ENCODE results near the gene UBD.

Gene UBD

GRCh38 chr6:29557320-29557719, 2.2 kb downstream of the UBD start:
- Histone ChIP-seq H3K9me3 (ENCODE audit: severe bottlenecking) (no peaks in the 10 kb centered on the region), H3K27ac (ENCODE audit: poor library complexity, severe bottlenecking) (no peak overlapping the region), H3K4me3 (ENCODE audit: severe bottlenecking) (no peak overlapping the region), H3K4me1 (ENCODE audit: insufficient read depth, poor library complexity, severe bottlenecking) (no peaks in the 10 kb centered on the region), H3K27me3 (ENCODE audit: insufficient read depth, poor library complexity, severe bottlenecking) (peaks cover 76% of the 10 kb centered on the region), H3K36me3 (ENCODE audit: low read depth) (no peaks in the 10 kb centered on the region)
- no peak for DNase-seq (ENCODE audit: low spot score)
- no peak for ATAC-seq (ENCODE audit: low read depth)
- TF ChIP-seq CTCF (IDR thresholded peaks at IDR 0.05; ENCODE audit: poor library complexity, severe bottlenecking): no peak

- no peak for TF ChIP-seq CTCF (IDR thresholded peaks at IDR 0.05; ENCODE audit: poor library complexity, severe bottlenecking)
- Histone ChIP-seq H3K4me1 (ENCODE audit: insufficient read depth, poor library complexity, severe bottlenecking) (no peaks in the 10 kb centered on the region), H3K9me3 (ENCODE audit: severe bottlenecking) (no peaks in the 10 kb centered on the region), H3K27ac (ENCODE audit: poor library complexity, severe bottlenecking) (no peak overlapping the region), H3K4me3 (ENCODE audit: severe bottlenecking) (no peak overlapping the region), H3K27me3 (ENCODE audit: insufficient read depth, poor library complexity, severe bottlenecking) (peaks cover 72% of the 10 kb centered on the region), H3K36me3 (ENCODE audit: low read depth) (no peaks in the 10 kb centered on the region)
- DNase-seq (ENCODE audit: low spot score) (no peak), ATAC-seq (ENCODE audit: low read depth) (no peak)
These were observed 4.8 kb downstream of the UBD start for GRCh38 chr6:29554764-29555163.

- H3K9me3 ChIP-seq (ENCODE audit: severe bottlenecking): no peaks in the 10 kb centered on the region
- no peak overlapping the region for H3K27ac ChIP-seq (ENCODE audit: poor library complexity, severe bottlenecking)
- H3K36me3 ChIP-seq (ENCODE audit: low read depth): no peaks in the 10 kb centered on the region
- ATAC-seq (ENCODE audit: low read depth) (peak; percentile 48; the same call in 1 of the 3 replicates), DNase-seq (ENCODE audit: low spot score) (no peak)
- H3K4me3 ChIP-seq (ENCODE audit: severe bottlenecking): no peak overlapping the region
- peaks cover 63% of the 10 kb centered on the region for H3K27me3 ChIP-seq (ENCODE audit: insufficient read depth, poor library complexity, severe bottlenecking)
- no peak for TF ChIP-seq CTCF (IDR thresholded peaks at IDR 0.05; ENCODE audit: poor library complexity, severe bottlenecking)
- H3K4me1 ChIP-seq (ENCODE audit: insufficient read depth, poor library complexity, severe bottlenecking): no peaks in the 10 kb centered on the region
These were observed 6.1 kb downstream of the UBD start for GRCh38 chr6:29553268-29554057.

GRCh38 chr6:29552512-29553051, 7.0 kb downstream of the UBD start:
- no peak for TF ChIP-seq CTCF (IDR thresholded peaks at IDR 0.05; ENCODE audit: poor library complexity, severe bottlenecking)
- Histone ChIP-seq H3K4me1 (ENCODE audit: insufficient read depth, poor library complexity, severe bottlenecking) (no peaks in the 10 kb centered on the region), H3K9me3 (ENCODE audit: severe bottlenecking) (no peaks in the 10 kb centered on the region), H3K36me3 (ENCODE audit: low read depth) (no peaks in the 10 kb centered on the region), H3K27ac (ENCODE audit: poor library complexity, severe bottlenecking) (no peak overlapping the region), H3K27me3 (ENCODE audit: insufficient read depth, poor library complexity, severe bottlenecking) (peaks cover 58% of the 10 kb centered on the region), H3K4me3 (ENCODE audit: severe bottlenecking) (no peak overlapping the region)
- peak; percentile 87 for ATAC-seq (ENCODE audit: low read depth)
- no peak for DNase-seq (ENCODE audit: low spot score)

- H3K27me3 ChIP-seq (ENCODE audit: insufficient read depth, poor library complexity, severe bottlenecking): peaks cover 19% of the 10 kb centered on the region
These were observed 12.0 kb downstream of the UBD start for GRCh38 chr6:29547573-29547972.

More at GRCh38 chr6:29547573-29547972, 12.0 kb downstream of the UBD start:
- Histone ChIP-seq H3K36me3 (ENCODE audit: low read depth) (no peaks in the 10 kb centered on the region), H3K4me1 (ENCODE audit: insufficient read depth, poor library complexity, severe bottlenecking) (no peaks in the 10 kb centered on the region), H3K27ac (ENCODE audit: poor library complexity, severe bottlenecking) (no peak overlapping the region), H3K4me3 (ENCODE audit: severe bottlenecking) (no peak overlapping the region), H3K9me3 (ENCODE audit: severe bottlenecking) (no peaks in the 10 kb centered on the region)
- no peak for TF ChIP-seq CTCF (IDR thresholded peaks at IDR 0.05; ENCODE audit: poor library complexity, severe bottlenecking)
- ATAC-seq (ENCODE audit: low read depth): no peak
- DNase-seq (ENCODE audit: low spot score): no peak
